MM.1S (cell line): Measurements from ENCODE around the gene TMEM263.
"Not testable (repeated sequence)": the region's sequence is repeated elsewhere in the genome, so short reads cannot be mapped to it uniquely, and the experiment has no call there.

Source experiments
- DNase-seq: peaks from one replicate; pipeline ENCODE4 v3.0.0-alpha.2; 2015
- H2AFZ ChIP-seq: fragments of 300-600 bp; sonication (generic); 2 replicates; pipeline ENCODE4 v1.6.0; 2016; ENCODE audit warnings: antibody characterized with exemption, low read length
- H3F3A ChIP-seq: fragments of 300-600 bp; sonication (generic); 2 replicates; pipeline ENCODE4 v1.6.1; 2016; ENCODE audit warnings: mild to moderate bottlenecking, antibody characterized with exemption, low read length, moderate library complexity, mixed read lengths; ENCODE audit not compliant: insufficient read depth
- H3K27ac ChIP-seq: fragments of 300-600 bp; sonication (generic); 2 replicates; pipeline ENCODE4 v1.5.1; 2016; ENCODE audit warnings: mild to moderate bottlenecking, low read length
- H3K27me3 ChIP-seq: fragments of 300-600 bp; sonication (generic); replicated peaks from 2 replicates; pipeline ENCODE4 v1.6.0; 2016; ENCODE audit warnings: low read length; ENCODE audit not compliant: insufficient read depth
- H3K36me3 ChIP-seq: fragments of 300-600 bp; sonication (generic); replicated peaks from 2 replicates; pipeline ENCODE4 v1.6.1; 2016; ENCODE audit warnings: mild to moderate bottlenecking, low read length, mixed read lengths; ENCODE audit not compliant: insufficient read depth
- H3K4me1 ChIP-seq: fragments of 300-600 bp; sonication (generic); 2 replicates; pipeline ENCODE4 v1.6.1; 2016; ENCODE audit warnings: low read length, mixed read lengths
- H3K4me2 ChIP-seq: fragments of 300-600 bp; sonication (generic); 2 replicates; pipeline ENCODE4 v1.6.0; 2016; ENCODE audit warnings: low read depth, low read length
- H3K4me3 ChIP-seq: fragments of 300-600 bp; sonication (generic); 2 replicates; pipeline ENCODE4 v1.5.1; 2016; ENCODE audit warnings: low read length, mixed read lengths
- H3K79me2 ChIP-seq: fragments of 300-600 bp; sonication (generic); 2 replicates; pipeline ENCODE4 v1.6.1; 2016; ENCODE audit warnings: mixed run types, low read length, mixed read lengths
- H3K9ac ChIP-seq: fragments of 300-600 bp; sonication (generic); 2 replicates; pipeline ENCODE4 v1.6.1; 2016; ENCODE audit warnings: low read length, mixed read lengths
- H3K9me2 ChIP-seq: fragments of 300-600 bp; sonication (generic); replicated peaks from 2 replicates; pipeline ENCODE4 v1.6.1; 2016; ENCODE audit warnings: mild to moderate bottlenecking, low read length, mixed read lengths; ENCODE audit not compliant: insufficient read depth
- H3K9me3 ChIP-seq: fragments of 300-600 bp; sonication (generic); replicated peaks from 2 replicates; pipeline ENCODE4 v1.6.1; 2016; ENCODE audit warnings: mild to moderate bottlenecking, low read length, mixed read lengths; ENCODE audit not compliant: insufficient read depth
- H4K20me1 ChIP-seq: fragments of 300-600 bp; sonication (generic); 2 replicates; pipeline ENCODE4 v1.6.1; 2016; ENCODE audit warnings: mild to moderate bottlenecking, low read length, moderate library complexity, mixed read lengths; ENCODE audit not compliant: insufficient read depth
- EZH2 ChIP-seq: fragments of 300-600 bp; sonication (generic); optimal IDR thresholded peaks from 2 replicates; pipeline ENCODE3; 2017; ENCODE audit warnings: low read depth, mild to moderate bottlenecking, antibody characterized with exemption, low read length, mixed read lengths
- EZH2phosphoT487 ChIP-seq: fragments of 300-600 bp; sonication (generic); IDR thresholded peaks from 2 replicates; pipeline ENCODE4 v1.6.1; 2018; ENCODE audit warnings: antibody characterized with exemption, low read length
- TF ChIP-seq, protein P1 (sequence below): fragments of 300-600 bp; sonication (generic); IDR thresholded peaks from 2 replicates; pipeline ENCODE4 v1.5.1; 2016; ENCODE audit warnings: antibody characterized with exemption, low read length, mixed read lengths

The TMEM263 gene

DNA sequence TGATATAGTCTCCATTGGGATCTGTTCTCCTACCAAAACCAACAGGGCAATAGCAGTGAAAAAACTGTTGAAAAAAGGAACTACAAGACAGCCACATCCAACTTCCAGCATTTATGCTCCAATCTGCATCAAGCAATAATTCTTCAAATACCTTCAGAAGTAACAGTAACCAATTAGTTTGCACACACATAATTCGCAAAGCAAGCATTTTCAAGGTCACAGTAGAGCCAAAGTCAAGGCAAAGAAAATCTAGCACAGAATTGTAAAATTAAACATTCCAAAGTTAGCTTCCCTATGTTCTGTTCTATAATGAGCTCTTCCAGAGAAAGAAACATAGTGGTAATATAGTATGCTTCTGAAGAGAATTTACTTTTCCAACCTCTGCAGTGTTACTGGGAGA is 42.2 kb downstream of the TMEM263 start:
- Histone ChIP-seq H3K4me1 (no peaks in the 10 kb centered on the region), H3K9me2 (no peaks in the 10 kb centered on the region), H3K9me3 (no peaks in the 10 kb centered on the region), H2AFZ (no peak overlapping the region), H3K27ac (no peak overlapping the region), H4K20me1 (no peaks in the 10 kb centered on the region), H3F3A (no peaks in the 10 kb centered on the region), H3K4me3 (no peak overlapping the region), H3K27me3 (no peaks in the 10 kb centered on the region), H3K9ac (no peak overlapping the region), H3K79me2 (no peaks in the 10 kb centered on the region), H3K4me2 (no peak overlapping the region), H3K36me3 (no peaks in the 10 kb centered on the region)
- TF ChIP-seq EZH2, result no peak
- DNase-seq, result no peak

- H2AFZ ChIP-seq, result no peak overlapping the region
- no peak for TF ChIP-seq EZH2phosphoT487
- no peak for TF ChIP-seq EZH2
- TF ChIP-seq, protein P1, sequence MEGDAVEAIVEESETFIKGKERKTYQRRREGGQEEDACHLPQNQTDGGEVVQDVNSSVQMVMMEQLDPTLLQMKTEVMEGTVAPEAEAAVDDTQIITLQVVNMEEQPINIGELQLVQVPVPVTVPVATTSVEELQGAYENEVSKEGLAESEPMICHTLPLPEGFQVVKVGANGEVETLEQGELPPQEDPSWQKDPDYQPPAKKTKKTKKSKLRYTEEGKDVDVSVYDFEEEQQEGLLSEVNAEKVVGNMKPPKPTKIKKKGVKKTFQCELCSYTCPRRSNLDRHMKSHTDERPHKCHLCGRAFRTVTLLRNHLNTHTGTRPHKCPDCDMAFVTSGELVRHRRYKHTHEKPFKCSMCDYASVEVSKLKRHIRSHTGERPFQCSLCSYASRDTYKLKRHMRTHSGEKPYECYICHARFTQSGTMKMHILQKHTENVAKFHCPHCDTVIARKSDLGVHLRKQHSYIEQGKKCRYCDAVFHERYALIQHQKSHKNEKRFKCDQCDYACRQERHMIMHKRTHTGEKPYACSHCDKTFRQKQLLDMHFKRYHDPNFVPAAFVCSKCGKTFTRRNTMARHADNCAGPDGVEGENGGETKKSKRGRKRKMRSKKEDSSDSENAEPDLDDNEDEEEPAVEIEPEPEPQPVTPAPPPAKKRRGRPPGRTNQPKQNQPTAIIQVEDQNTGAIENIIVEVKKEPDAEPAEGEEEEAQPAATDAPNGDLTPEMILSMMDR, result no peak
- H3K9me2 ChIP-seq, result no peaks in the 10 kb centered on the region
- H4K20me1 ChIP-seq, result no peaks in the 10 kb centered on the region
- H3K9me3 ChIP-seq, result no peaks in the 10 kb centered on the region
- no peak overlapping the region for H3K9ac ChIP-seq
- no peak for DNase-seq
- H3K27me3 ChIP-seq, result no peaks in the 10 kb centered on the region
- no peaks in the 10 kb centered on the region for H3K4me1 ChIP-seq
- H3K4me3 ChIP-seq, result no peak overlapping the region
- no peaks in the 10 kb centered on the region for H3F3A ChIP-seq
- H3K36me3 ChIP-seq, result no peaks in the 10 kb centered on the region
- no peak overlapping the region for H3K4me2 ChIP-seq
- H3K79me2 ChIP-seq, result no peaks in the 10 kb centered on the region
- H3K27ac ChIP-seq, result no peak overlapping the region
These were observed 43.7 kb downstream of the TMEM263 start for GRCh38 chr12:106999446-106999845.

- H2AFZ ChIP-seq, H3K4me1 ChIP-seq, H3K4me2 ChIP-seq, H3K36me3 ChIP-seq, H3K9ac ChIP-seq, H3K9me3 ChIP-seq, H3K9me2 ChIP-seq, H3K4me3 ChIP-seq, H3K27ac ChIP-seq, H3K79me2 ChIP-seq, DNase-seq, H4K20me1 ChIP-seq, H3K27me3 ChIP-seq, H3F3A ChIP-seq: not testable (repeated sequence)
These were observed 47.0 kb downstream of the TMEM263 start for GRCh38 chr12:107002665-107003064.

DNA sequence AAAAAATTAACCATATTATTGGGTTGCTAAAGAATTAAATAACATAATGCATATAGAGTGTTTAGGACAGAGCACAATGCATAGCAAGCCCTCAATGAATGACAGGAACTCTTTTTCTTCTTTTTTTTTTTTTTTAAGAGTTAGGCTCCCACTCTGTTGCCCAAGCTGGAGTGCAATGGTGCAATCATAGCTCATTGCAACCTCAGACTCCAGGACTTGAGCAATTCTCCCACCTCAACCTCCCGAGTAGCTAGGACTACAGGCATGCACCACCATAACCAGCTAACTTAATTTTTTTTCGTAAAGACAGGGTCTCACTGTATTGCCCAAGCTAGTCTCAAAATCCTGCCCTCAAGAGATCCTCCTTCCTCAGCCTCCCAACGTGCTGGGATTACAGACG is 51.7 kb downstream of the TMEM263 start:
- Histone ChIP-seq H3K36me3 (no peaks in the 10 kb centered on the region), H3K4me3 (no peak overlapping the region), H3F3A (no peaks in the 10 kb centered on the region), H3K9me2 (no peaks in the 10 kb centered on the region), H3K4me1 (peaks cover 8% of the 10 kb centered on the region), H4K20me1 (no peaks in the 10 kb centered on the region), H3K9ac (no peak overlapping the region), H3K79me2 (no peaks in the 10 kb centered on the region), H2AFZ (no peak overlapping the region), H3K27ac (no peak overlapping the region), H3K27me3 (no peaks in the 10 kb centered on the region), H3K4me2 (no peak overlapping the region), H3K9me3 (no peaks in the 10 kb centered on the region)
- DNase-seq, result no peak
- TF ChIP-seq EZH2phosphoT487, result no peak
- TF ChIP-seq EZH2, result no peak
- TF ChIP-seq, protein P1, result no peak
